Esophagus muscularis mucosa (tissue), 4 donors: ENCODE measurements around the gene TNK2. TPM values are rescaled to one million over a fixed set of nuclear protein-coding genes. Genes with fewer than 3 reads are reported as not detected.

Source experiments
- DNase-seq: peaks from one replicate; pipeline ENCODE4 v3.0.0-alpha.2; 2017; ENCODE audit errors: extremely low spot score
- H3K27ac ChIP-seq, 4 donors: fragments of 200-600 bp; sonication (generic); replicated peaks in 1 of 4; 1 replicate in 3 of 4; 2 replicates in 1 of 4; pipeline ENCODE4 v1.5.1; 2016 to 2019; ENCODE audit warnings: mild to moderate bottlenecking in 1 of 4
- H3K27me3 ChIP-seq, 4 donors: fragments of 200-600 bp; sonication (generic); one replicate each; pipeline versions ENCODE4 v1.5.1 to v1.6.0; 2016 to 2019
- H3K36me3 ChIP-seq, 4 donors: fragments of 200-600 bp; sonication (generic); one replicate each; pipeline ENCODE4 v1.5.1; 2016 to 2019
- H3K4me1 ChIP-seq, 4 donors: fragments of 200-600 bp; sonication (generic); one replicate each; pipeline ENCODE4 v1.5.1; 2016 to 2019
- H3K4me3 ChIP-seq, 4 donors: fragments of 200-600 bp; sonication (generic); 1 replicate in 2 of 4; 2 replicates in 2 of 4; pipeline ENCODE4 v1.5.1; 2016 to 2019; ENCODE audit warnings: mild to moderate bottlenecking in 4 of 4, moderate library complexity in 1 of 4
- H3K9me3 ChIP-seq, 4 donors: fragments of 200-600 bp; sonication (generic); 1 replicate in 3 of 4; 2 replicates in 1 of 4; pipeline ENCODE4 v1.5.1; 2016 to 2019
- EP300 ChIP-seq: sonication (generic); formaldehyde crosslinking; IDR thresholded peaks from one replicate; pipeline ENCODE4 v1.6.1; 2017; ENCODE audit warnings: antibody characterized with exemption
- POLR2A ChIP-seq: fragments of 450-650 bp; IDR thresholded peaks from one replicate; pipeline ENCODE4 v1.6.1; 2017; ENCODE audit warnings: antibody characterized with exemption, moderate library complexity, mild to moderate bottlenecking, low read depth
- POLR2AphosphoS5 ChIP-seq, 2 donors: sonication (generic); formaldehyde crosslinking; IDR thresholded peaks; one replicate each; pipeline ENCODE4 v1.6.1; 2017; ENCODE audit warnings: antibody characterized with exemption in 2 of 2
- WGBS: methylation state at CpG from one replicate; pipeline ENCODE4 v1.1.5; 2018; 5-methylcytosine and 5-hydroxymethylcytosine counted together
- intact Hi-C: fragments of 100-400 bp; cut with DNase I; formaldehyde crosslinking; loops from one replicate; pipeline ENCODE4 v1.15.1; 2023
- total RNA-seq, 4 donors: library from RNA; depleted of rRNA; stranded (reverse); fragments of >200 nt; gene quantifications; one replicate each; pipeline versions ENCODE4 v1.1.0 to v1.2.1, GENCODE V29; 2016
- TF ChIP-seq, protein P1 (sequence below), 3 experiments: fragments of 200-600 bp in 2 of 3; fragments of 450-650 bp in 1 of 3; sonication (generic) in 2 of 3; IDR thresholded peaks; one replicate each; pipeline ENCODE4 v1.5.1; 2017 to 2019; ENCODE audit warnings: antibody characterized with exemption in 3 of 3, mild to moderate bottlenecking in 2 of 3, moderate library complexity in 1 of 3

Gene TNK2
- total RNA-seq, 4 donors from 2014 or later, result 16.4 to 42.3 (median 28.3) TPM

DNA sequence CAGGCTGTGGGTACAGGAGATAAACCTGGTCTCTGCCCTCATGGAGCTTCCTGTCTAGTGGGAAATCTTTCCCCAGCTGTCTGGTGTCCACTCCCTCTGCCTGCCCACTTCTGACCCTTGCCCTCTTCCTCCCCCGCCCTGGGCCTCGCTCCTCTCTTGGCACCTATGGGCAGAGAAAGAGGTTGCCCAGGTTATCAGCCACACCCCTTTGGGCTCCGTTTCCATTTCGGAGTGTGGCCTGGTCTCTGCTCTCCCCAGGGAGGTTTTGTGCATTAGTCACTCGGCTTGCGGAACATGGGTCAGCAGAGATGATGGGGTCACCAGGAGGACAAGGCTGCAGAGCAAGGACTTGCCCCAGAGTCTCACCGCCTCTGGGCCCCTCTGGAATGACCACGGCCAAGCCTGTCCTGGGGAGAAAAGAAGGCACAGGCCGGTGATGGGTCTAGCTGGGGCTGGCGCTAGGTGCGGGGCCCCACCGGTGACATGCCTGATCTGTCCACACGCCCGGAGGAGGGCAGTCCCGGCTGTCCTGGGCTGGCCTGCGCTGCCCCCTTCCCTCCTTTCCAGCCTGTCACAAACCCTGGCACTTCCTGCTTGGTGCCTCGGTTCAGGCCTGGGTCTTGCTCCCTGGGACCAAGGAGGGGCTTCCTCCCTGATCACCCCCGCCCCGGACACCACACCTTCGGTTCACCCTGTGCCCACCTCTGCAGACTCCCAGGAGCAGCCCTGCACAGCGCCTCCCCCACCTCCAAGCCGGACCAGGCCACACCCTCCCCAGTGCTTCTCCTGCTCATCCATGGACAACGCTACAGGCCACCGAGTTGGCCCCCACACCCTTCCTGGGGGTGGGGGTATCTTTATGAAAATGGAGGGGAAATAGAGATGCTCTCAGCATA is 61.0 kb downstream of the TNK2 start:
- peaks cover 0 to 7% (median 0%) of the 10 kb centered on the region in 4 donors for H3K27me3 ChIP-seq
- TF ChIP-seq POLR2A (no peak), POLR2AphosphoS5 (IDR thresholded peaks at IDR 0.05) (no peak), EP300 (no peak)
- TF ChIP-seq, protein P1, sequence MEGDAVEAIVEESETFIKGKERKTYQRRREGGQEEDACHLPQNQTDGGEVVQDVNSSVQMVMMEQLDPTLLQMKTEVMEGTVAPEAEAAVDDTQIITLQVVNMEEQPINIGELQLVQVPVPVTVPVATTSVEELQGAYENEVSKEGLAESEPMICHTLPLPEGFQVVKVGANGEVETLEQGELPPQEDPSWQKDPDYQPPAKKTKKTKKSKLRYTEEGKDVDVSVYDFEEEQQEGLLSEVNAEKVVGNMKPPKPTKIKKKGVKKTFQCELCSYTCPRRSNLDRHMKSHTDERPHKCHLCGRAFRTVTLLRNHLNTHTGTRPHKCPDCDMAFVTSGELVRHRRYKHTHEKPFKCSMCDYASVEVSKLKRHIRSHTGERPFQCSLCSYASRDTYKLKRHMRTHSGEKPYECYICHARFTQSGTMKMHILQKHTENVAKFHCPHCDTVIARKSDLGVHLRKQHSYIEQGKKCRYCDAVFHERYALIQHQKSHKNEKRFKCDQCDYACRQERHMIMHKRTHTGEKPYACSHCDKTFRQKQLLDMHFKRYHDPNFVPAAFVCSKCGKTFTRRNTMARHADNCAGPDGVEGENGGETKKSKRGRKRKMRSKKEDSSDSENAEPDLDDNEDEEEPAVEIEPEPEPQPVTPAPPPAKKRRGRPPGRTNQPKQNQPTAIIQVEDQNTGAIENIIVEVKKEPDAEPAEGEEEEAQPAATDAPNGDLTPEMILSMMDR (IDR thresholded peaks at IDR 0.05), result no peak
- no peak overlapping the region for H3K4me3 ChIP-seq
- no peak for DNase-seq
- WGBS, result 88% methylated on average over 16 of the region's 24 CpGs
- no peaks in the 10 kb centered on the region for H3K36me3 ChIP-seq
- intact Hi-C loops, result no loop called here
- H3K4me1 ChIP-seq, result peaks cover 0 to 9% (median 4%) of the 10 kb centered on the region in 4 donors
- no peak overlapping the region for H3K27ac ChIP-seq
- H3K9me3 ChIP-seq, result no peaks in the 10 kb centered on the region

DNA sequence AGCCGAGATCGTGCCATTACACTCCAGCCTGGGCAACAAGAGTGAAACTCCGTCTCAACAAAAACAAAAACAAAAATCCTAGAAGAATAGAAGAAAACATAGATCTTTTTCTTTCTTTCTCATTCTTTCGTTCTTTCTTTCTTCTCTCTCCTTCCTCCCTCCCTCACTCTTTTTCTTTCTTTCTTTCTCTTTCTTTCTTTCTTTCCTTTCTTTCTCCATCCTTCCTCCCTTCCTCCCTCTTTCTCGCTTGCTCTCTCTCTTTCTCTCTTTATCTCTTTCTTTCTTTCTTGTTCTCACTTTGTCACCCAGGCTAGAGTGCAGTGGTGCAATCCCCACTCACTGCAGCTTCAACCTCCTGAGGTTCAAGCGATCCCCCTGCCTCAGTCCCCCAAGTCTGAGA is 62.9 kb downstream of the TNK2 start:
- Histone ChIP-seq H3K9me3 (no peaks in the 10 kb centered on the region), H3K4me3 (no peak overlapping the region), H3K27ac (no peak overlapping the region), H3K36me3 (no peaks in the 10 kb centered on the region), H3K27me3 (peaks cover 0 to 7% (median 0%) of the 10 kb centered on the region in 4 donors), H3K4me1 (no peaks in the 10 kb centered on the region)
- intact Hi-C loops, result no loop called here
- WGBS, result 92% methylated on average over 6 of the region's 6 CpGs
- TF ChIP-seq EP300 (no peak), POLR2A (no peak), POLR2AphosphoS5 (IDR thresholded peaks at IDR 0.05) (no peak)
- TF ChIP-seq, protein P1 (IDR thresholded peaks at IDR 0.05), result no peak
- DNase-seq, result no peak

DNA sequence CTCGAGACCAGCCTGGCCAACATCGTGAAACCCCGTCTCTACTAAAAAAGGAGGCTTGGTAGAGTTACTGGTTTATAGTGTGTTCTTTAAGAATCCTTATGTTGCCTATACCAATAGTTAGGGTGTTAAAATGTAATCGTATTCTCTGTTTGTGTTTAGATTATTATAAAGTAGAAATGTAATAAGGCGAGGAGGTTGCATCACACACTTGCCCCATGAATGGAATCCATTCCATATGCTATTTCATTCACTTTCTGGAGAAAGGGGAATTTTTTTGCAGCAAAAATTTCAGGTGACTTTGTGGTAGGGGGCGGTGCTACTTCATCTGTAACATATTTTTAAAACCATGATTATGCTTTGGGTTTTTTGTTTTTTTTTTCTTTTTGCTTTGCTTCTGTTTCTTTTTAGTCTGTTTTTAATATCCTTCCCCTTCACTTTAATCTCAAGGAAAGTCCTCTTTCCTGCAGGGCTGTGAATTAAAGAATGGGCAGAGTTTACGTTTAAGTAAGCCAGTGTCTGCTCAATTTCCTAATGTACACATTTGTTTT is 63.6 kb downstream of the TNK2 start:
- Histone ChIP-seq H3K9me3 (no peaks in the 10 kb centered on the region), H3K4me1 (no peaks in the 10 kb centered on the region), H3K27ac (no peak overlapping the region), H3K36me3 (no peaks in the 10 kb centered on the region), H3K27me3 (peaks cover 0 to 9% (median 0%) of the 10 kb centered on the region in 4 donors), H3K4me3 (no peak overlapping the region)
- DNase-seq, result no peak
- WGBS, result 90% methylated on average over 7 of the region's 7 CpGs
- intact Hi-C loops, result no loop called here
- no peak for TF ChIP-seq POLR2AphosphoS5 (IDR thresholded peaks at IDR 0.05)
- TF ChIP-seq, protein P1 (IDR thresholded peaks at IDR 0.05), result no peak
- TF ChIP-seq EP300, result no peak

DNA sequence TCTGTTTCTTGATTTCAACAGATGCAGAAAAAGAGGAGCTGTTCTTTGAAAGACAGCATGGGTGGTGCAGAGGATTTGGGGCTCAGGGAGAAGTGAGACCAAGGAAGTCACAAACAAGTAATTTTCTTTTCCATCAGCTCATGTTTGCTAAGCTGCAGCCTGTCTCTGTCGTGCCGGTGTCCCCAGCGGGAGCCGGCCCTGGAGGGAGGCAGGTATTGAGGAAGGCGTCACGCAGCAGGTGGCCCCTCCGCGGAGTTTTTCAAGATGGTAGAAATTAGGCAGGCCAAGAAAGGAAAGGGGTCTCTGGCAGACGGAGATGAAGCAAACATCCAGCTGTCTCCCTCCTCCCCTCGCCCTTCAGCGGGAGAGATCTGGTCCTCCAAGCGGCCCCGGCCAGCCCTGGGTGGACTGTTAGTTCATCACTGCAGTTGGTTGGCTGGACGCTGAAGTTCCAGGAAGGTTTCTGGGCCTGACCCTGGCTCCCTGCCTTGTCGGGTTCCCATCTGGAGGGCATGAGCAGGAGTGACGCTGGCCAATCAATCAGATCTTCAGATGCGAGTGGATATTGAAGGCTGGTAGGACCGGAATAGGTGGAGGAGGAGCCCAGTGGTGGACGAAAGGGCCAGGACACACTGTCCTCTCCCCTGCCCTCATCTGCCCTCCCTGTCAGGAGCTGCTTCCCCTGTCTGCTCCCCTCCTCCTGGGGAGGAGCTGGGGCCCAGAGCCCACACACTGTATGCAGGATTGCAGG is 68.9 kb downstream of the TNK2 start:
- Histone ChIP-seq H3K4me3 (no peak overlapping the region), H3K9me3 (no peaks in the 10 kb centered on the region), H3K27me3 (peaks cover 0 to 17% (median 0%) of the 10 kb centered on the region in 4 donors), H3K4me1 (no peaks in the 10 kb centered on the region), H3K36me3 (no peaks in the 10 kb centered on the region), H3K27ac (no peak overlapping the region)
- no peak for DNase-seq
- intact Hi-C loops, result no loop called here
- TF ChIP-seq, protein P1 (IDR thresholded peaks at IDR 0.05), result no peak
- TF ChIP-seq POLR2A (no peak), EP300 (no peak), POLR2AphosphoS5 (IDR thresholded peaks at IDR 0.05) (no peak)
- WGBS, result 64% methylated on average over 19 of the region's 19 CpGs
